ENCODE data around the gene ACVR1C. TPM values are rescaled to one million over a fixed set of nuclear protein-coding genes. Genes with fewer than 3 reads are reported as not detected.

ACVR1C gene
- total RNA-seq, 1 experiment from 2014 or later = 0.99 TPM

DNA sequence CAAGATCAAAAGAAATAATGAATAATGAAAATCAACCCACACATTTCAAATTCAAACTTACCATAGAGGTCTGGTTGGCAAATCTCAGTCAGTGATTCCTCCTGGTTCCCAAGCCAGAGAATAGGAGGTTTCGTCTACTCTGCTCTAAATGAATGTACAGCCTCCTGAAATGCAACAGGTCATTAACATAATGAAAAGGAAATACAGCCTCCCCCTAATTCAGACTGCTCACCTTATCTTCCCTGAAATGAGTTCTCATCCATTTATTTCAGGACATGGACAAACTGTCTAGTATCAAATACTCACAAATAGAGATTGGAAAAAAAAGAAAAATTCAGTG, 141.4 kb downstream of the ACVR1C start:
- Mint-ChIP-seq H3K4me1 (ENCODE audit: low read depth, unreplicated experiment) (peaks cover 38% of the 10 kb centered on the region), H3K36me3 (ENCODE audit: insufficient read depth, unreplicated experiment) (no peaks in the 10 kb centered on the region), H3K4me3 (ENCODE audit: low read depth, unreplicated experiment) (no peak overlapping the region), H3K9me3 (ENCODE audit: low read depth, unreplicated experiment) (no peaks in the 10 kb centered on the region), H3K27me3 (ENCODE audit: unreplicated experiment) (peaks cover 1% of the 10 kb centered on the region), H3K27ac (ENCODE audit: unreplicated experiment) (no peak overlapping the region)
- CTCF ChIA-PET = no interaction called here
- no TSS peak for BruUV-seq (replicated peaks)
- DNase-seq = no peak
- intact Hi-C loops (cut with micrococcal nuclease; ENCODE audit: unreplicated experiment) = loop anchor here (5.0 kb wide), 1 partner anchor 160 kb away; the partner anchor contains the start of gene ERMN
- TF ChIP-seq, protein P1, sequence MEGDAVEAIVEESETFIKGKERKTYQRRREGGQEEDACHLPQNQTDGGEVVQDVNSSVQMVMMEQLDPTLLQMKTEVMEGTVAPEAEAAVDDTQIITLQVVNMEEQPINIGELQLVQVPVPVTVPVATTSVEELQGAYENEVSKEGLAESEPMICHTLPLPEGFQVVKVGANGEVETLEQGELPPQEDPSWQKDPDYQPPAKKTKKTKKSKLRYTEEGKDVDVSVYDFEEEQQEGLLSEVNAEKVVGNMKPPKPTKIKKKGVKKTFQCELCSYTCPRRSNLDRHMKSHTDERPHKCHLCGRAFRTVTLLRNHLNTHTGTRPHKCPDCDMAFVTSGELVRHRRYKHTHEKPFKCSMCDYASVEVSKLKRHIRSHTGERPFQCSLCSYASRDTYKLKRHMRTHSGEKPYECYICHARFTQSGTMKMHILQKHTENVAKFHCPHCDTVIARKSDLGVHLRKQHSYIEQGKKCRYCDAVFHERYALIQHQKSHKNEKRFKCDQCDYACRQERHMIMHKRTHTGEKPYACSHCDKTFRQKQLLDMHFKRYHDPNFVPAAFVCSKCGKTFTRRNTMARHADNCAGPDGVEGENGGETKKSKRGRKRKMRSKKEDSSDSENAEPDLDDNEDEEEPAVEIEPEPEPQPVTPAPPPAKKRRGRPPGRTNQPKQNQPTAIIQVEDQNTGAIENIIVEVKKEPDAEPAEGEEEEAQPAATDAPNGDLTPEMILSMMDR (IDR thresholded peaks at IDR 0.05; ENCODE audit: unreplicated experiment) = no peak

DNA sequence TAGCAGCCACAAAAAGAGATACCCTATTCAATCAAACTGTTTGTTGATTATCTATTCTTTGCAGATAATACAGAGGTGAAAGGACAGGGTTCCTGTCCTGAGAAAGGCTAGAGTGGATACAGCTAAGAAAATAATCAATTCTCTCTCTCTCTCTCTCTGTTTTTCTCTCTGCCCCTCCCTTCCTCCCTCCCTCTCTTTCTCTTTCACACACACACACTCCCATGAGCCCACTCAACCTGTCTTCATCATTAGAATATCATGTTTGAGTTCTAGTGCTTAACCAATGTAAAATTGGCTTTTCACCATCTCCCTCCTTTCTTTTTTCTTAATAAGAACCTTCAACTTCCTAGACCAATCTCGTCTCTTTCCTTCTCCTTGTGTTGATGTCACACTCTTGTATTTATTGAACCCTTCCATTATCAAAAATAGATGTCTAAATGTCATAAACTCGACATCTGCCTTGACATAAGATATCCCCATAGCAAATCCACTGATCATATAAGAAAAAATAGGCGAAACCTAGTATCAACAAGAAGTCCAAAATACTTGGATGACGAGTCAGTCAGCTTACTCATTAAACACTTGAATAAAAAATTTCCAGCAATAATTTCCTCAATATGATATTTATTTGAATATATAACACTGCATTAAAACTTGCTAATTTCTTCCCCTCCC, 141.9 kb downstream of the ACVR1C start:
- Mint-ChIP-seq H3K4me3 (ENCODE audit: low read depth, unreplicated experiment) (no peak overlapping the region), H3K27ac (ENCODE audit: unreplicated experiment) (no peak overlapping the region), H3K4me1 (ENCODE audit: low read depth, unreplicated experiment) (peaks cover 38% of the 10 kb centered on the region), H3K36me3 (ENCODE audit: insufficient read depth, unreplicated experiment) (no peaks in the 10 kb centered on the region), H3K27me3 (ENCODE audit: unreplicated experiment) (no peaks in the 10 kb centered on the region), H3K9me3 (ENCODE audit: low read depth, unreplicated experiment) (no peaks in the 10 kb centered on the region)
- intact Hi-C loops (cut with micrococcal nuclease; ENCODE audit: unreplicated experiment) = loop anchor here (5.0 kb wide), 1 partner anchor 159 kb away; the partner anchor contains the start of gene ERMN
- no peak for DNase-seq
- no TSS peak for BruUV-seq (replicated peaks)
- TF ChIP-seq, protein P1 (IDR thresholded peaks at IDR 0.05; ENCODE audit: unreplicated experiment) = no peak
- CTCF ChIA-PET = no interaction called here

DNA sequence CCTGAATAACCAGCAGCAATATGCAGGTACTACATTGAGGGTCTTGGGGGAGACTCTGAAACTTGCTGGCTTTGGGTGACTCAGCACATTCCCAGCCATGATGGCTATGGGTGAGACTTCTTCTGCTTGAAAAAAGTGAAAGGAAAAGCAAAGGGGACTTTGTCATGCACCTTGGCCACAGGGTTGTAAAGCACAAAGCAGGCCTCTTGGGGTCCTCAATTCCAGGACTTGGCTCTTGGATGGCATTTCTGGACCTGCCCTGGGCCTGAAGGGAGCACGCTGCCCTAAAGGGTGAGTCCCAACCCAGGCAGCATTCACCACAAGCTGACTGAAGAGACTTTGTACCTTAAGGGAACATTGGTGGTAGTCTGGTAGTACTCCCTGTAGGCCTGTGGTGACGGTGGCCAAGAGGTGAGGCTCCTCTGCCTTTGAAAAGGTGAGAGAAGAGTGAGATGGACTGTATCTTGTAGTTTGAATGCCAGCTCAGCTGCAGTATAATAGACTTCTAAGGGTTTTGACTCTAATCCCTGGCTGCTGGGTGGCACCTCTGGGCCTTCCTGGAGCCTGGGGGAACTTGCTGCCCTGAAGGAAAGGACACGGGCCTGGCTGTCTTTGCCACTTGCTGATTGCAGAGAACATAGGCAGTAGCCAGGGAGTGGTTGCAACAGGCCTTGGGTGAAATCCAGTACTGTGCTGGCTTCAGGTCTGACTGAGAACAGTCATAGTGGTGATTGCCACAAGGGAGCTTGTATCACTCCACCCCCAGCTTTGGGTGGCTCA, 148.3 kb downstream of the ACVR1C start:
- intact Hi-C loops (cut with micrococcal nuclease; ENCODE audit: unreplicated experiment) = no loop called here
- BruUV-seq (replicated peaks) = no TSS peak
- H3K9me3 Mint-ChIP-seq (ENCODE audit: low read depth, unreplicated experiment) = no peaks in the 10 kb centered on the region
- no peak overlapping the region for H3K4me3 Mint-ChIP-seq (ENCODE audit: low read depth, unreplicated experiment)
- H3K27me3 Mint-ChIP-seq (ENCODE audit: unreplicated experiment) = no peaks in the 10 kb centered on the region
- H3K4me1 Mint-ChIP-seq (ENCODE audit: low read depth, unreplicated experiment) = no peaks in the 10 kb centered on the region
- no peak for DNase-seq
- H3K36me3 Mint-ChIP-seq (ENCODE audit: insufficient read depth, unreplicated experiment) = no peaks in the 10 kb centered on the region
- TF ChIP-seq, protein P1 (IDR thresholded peaks at IDR 0.05; ENCODE audit: unreplicated experiment) = no peak
- CTCF ChIA-PET = no interaction called here
- H3K27ac Mint-ChIP-seq (ENCODE audit: unreplicated experiment) = no peak overlapping the region

DNA sequence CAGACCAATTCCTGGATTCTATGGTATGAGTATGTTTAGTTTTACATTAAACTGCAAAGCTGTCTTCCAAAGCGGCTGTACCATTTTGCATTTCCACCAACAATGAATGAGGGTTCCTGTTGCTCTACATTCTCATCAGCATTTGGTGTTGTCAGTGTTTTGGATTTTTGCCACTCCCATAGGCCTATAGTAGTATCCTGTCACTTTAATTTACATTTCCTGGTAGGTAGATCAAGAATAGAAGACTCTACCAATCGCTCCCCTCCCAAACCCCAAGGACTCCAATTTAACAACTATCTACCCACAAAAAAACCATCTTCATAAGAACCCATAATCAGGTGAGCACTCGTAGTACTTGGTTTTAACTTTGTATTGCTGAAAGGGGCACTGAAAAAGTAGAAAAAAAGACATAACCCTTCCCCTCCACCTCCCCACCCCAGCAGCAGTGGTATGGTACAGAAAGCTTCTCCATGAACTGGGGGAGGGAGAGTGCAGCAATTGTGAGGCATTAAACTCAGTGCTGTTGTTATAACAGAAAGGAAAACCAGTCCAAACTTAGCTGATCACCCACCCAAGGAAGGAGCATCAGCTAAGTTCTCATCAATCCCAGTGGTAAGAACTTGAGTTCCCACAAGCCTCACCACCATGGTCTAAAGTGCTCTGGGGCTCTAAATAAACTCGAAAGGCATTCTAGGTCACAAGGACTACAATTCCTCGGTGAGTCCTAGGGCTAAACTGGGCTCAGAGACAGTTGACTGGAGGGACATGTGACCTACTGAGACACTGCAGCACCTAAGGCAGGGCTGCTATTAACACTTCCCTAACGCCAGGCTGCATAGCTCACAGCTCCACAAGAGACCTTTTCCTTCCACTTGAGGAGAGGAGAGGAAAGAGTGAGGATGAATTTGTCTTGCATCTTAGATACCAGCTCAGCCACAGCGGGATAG, 149.3 kb downstream of the ACVR1C start:
- Mint-ChIP-seq H3K4me1 (ENCODE audit: low read depth, unreplicated experiment) (no peaks in the 10 kb centered on the region), H3K4me3 (ENCODE audit: low read depth, unreplicated experiment) (no peak overlapping the region), H3K27ac (ENCODE audit: unreplicated experiment) (no peak overlapping the region), H3K9me3 (ENCODE audit: low read depth, unreplicated experiment) (no peaks in the 10 kb centered on the region), H3K27me3 (ENCODE audit: unreplicated experiment) (no peaks in the 10 kb centered on the region), H3K36me3 (ENCODE audit: insufficient read depth, unreplicated experiment) (no peaks in the 10 kb centered on the region)
- CTCF ChIA-PET = interaction anchor here (0.6 kb wide), 1 partner anchor 39 kb away, joined by 3 read pairs; no protein-coding TSS in a partner anchor
- TF ChIP-seq, protein P1 (IDR thresholded peaks at IDR 0.05; ENCODE audit: unreplicated experiment) = no peak
- intact Hi-C loops (cut with micrococcal nuclease; ENCODE audit: unreplicated experiment) = no loop called here
- DNase-seq = no peak
- no TSS peak for BruUV-seq (replicated peaks)

Measured in Calu3 (cell line).